WTC11 (cell line): ENCODE results near the gene DTHD1. TPM values are rescaled to one million over a fixed set of nuclear protein-coding genes. Genes with fewer than 3 reads are reported as not detected.

Experiments used
- ATAC-seq: fragments of 200-7000 bp; cut with Tn5 transposase; 2 replicates; pipeline ENCODE4 v1.10.0; 2021; ENCODE audit warnings: mild to moderate bottlenecking, moderate library complexity
- CTCF ChIA-PET: fragments of 300-600 bp; sonication (Branson Sonifier 250); formaldehyde crosslinking; loops from one replicate; lab custom pipeline; 2021; ENCODE audit warnings: antibody characterized with exemption; lab: Charles Lee
- POLR2A ChIA-PET: fragments of 350-600 bp; sonication (Branson Sonifier 250); formaldehyde crosslinking; loops from one replicate; lab custom pipeline; 2021; ENCODE audit warnings: antibody characterized with exemption; lab: Charles Lee
- DNase-seq: peaks from one replicate; pipeline ENCODE4 v3.0.0; 2021; ENCODE audit warnings: low spot score
- H3K27ac Mint-ChIP-seq: 2 replicates; pipeline ENCODE4 v1.8.0; 2021; ENCODE audit warnings: mixed read lengths
- H3K27me3 Mint-ChIP-seq: 2 replicates; pipeline ENCODE4 v1.8.0; 2021; ENCODE audit warnings: low read depth, mild to moderate bottlenecking, moderate library complexity, mixed read lengths
- H3K36me3 Mint-ChIP-seq: 2 replicates; pipeline ENCODE4 v1.8.0; 2021; ENCODE audit warnings: mixed read lengths
- H3K4me1 Mint-ChIP-seq: 2 replicates; pipeline ENCODE4 v1.8.0; 2022; ENCODE audit warnings: mixed read lengths
- H3K4me3 Mint-ChIP-seq: 2 replicates; pipeline ENCODE4 v1.8.0; 2021; ENCODE audit warnings: mild to moderate bottlenecking, moderate library complexity, mixed read lengths
- H3K9me3 Mint-ChIP-seq: 2 replicates; pipeline ENCODE4 v1.8.0; 2021; ENCODE audit warnings: mixed read lengths
- TCF7 ChIP-seq: sonication (generic); formaldehyde crosslinking; IDR thresholded peaks from 2 replicates; pipeline ENCODE4 v1.8.0; 2022; ENCODE audit warnings: mild to moderate bottlenecking, low read depth, missing genetic modification reagents, moderate library complexity
- ZBTB43 ChIP-seq: sonication (generic); formaldehyde crosslinking; IDR thresholded peaks from 2 replicates; pipeline ENCODE4 v1.8.1; 2023; ENCODE audit warnings: mild to moderate bottlenecking, missing genetic modification reagents
- ZNF138 ChIP-seq: sonication (generic); formaldehyde crosslinking; conservative IDR thresholded peaks from 2 replicates; pipeline ENCODE4 v1.8.1; 2022; ENCODE audit warnings: mild to moderate bottlenecking, moderate library complexity, missing genetic modification reagents
- ZNF219 ChIP-seq: sonication (generic); formaldehyde crosslinking; IDR thresholded peaks from 2 replicates; pipeline ENCODE4 v1.8.0; 2023; ENCODE audit warnings: missing genetic modification reagents, mild to moderate bottlenecking, borderline replicate concordance
- ZNF423 ChIP-seq: fragments of 250-450 bp; sonication (Bioruptor Pico); IDR thresholded peaks from 2 replicates; pipeline ENCODE4 v2.1.2; 2022; ENCODE audit warnings: mild to moderate bottlenecking, moderate library complexity
- total RNA-seq: library from RNA; stranded (reverse); gene quantifications from 3 replicates; pipeline ENCODE4 v1.2.3, GENCODE V29; 2021

The DTHD1 gene
- total RNA-seq, 1 experiment from 2014 or later = not detected

- Mint-ChIP-seq H3K27ac (no peak overlapping the region), H3K27me3 (no peaks in the 10 kb centered on the region), H3K4me3 (no peak overlapping the region), H3K4me1 (no peaks in the 10 kb centered on the region), H3K9me3 (no peaks in the 10 kb centered on the region), H3K36me3 (no peaks in the 10 kb centered on the region)
- TF ChIP-seq TCF7 (CRISPR knock-in tag) (no peak), ZNF138 (CRISPR knock-in tag) (no peak), ZNF423 (no peak), ZBTB43 (no peak), ZNF219 (no peak)
- DNase-seq = no peak
- CTCF ChIA-PET = interaction anchor here (1.4 kb wide), 1 partner anchor 9 kb away, joined by 3 read pairs; no protein-coding TSS in a partner anchor
- no peak for ATAC-seq
- POLR2A ChIA-PET = no interaction called here
Measured at GRCh38 chr4:36392916-36393315, 111.5 kb downstream of the DTHD1 start.

Other genes starting within 250 kb of the DTHD1 start
- gene ARAP2, start 37.1 kb upstream of the DTHD1 start, total RNA-seq = 1.0 to 2.4 TPM (median 1.5 TPM) in 3 replicates